Hippocampal formation (tissue), 2 donors: ENCODE measurements around the gene POTEM.
"Not testable (repeated sequence)": the region's sequence is repeated elsewhere in the genome, so short reads cannot be mapped to it uniquely, and the experiment has no call there.

ENCODE experiments used
- DNase-seq, 2 donors: peaks; one replicate each; lab custom pipeline; 2025; lab: John Stamatoyannopoulos, UW

POTEM gene

DNA sequence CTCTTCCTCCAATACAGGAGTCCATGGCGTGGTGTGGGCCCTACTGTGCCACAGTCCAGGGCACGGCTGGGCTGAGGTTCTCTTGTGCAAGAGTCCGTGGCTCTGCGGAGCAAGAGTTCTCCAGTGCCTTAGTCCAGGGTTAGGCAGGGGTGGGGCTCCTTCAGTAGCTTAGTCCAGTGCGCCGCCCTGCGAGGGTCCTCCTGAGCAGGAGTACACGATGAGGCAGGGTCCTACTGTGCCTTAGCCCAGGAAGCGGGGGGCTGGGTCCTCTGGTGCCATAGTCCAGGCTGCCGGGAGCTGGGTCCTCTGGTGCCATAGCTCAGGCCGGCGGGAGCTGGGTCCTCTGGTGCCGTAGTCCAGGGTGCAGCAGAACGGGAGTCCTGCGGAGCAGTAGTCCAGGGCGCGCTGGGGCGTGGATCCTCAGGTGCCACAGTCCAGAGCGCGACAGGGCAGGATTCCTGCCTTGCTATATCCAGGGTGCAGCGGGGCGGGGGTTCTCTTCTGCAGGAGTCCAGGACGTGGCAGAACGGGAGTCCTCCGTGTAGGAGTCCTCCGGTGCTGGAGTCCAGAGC lies 69.7 kb downstream of the POTEM start:
- DNase-seq: not testable (repeated sequence)

- not testable (repeated sequence) for DNase-seq
These were observed 70.9 kb downstream of the POTEM start for GRCh38 chr14:19038060-19038664.

- DNase-seq: not testable (repeated sequence)
These were observed 71.6 kb downstream of the POTEM start for GRCh38 chr14:19038785-19039184.

DNA sequence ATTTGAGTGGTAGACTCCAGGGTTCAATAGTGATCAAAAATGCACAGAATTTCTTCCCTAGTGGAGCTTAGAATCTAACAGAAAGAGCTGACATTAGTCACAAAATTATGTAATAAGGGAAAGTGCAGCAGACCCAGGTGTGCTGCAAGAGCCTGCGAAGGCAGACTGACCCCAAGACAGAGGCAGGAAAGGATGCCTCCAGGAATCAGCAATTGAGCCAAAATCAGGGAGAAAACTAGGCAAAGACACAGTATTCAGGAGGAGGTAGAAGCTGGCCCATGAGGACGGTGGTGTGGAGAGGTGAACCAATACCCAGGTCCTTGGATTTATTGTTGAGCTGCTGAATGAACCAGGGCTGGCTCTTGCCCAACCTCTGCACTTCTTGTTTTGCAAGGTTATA lies 76.2 kb downstream of the POTEM start:
- DNase-seq: not testable (repeated sequence)
